ENCODE measurements around the gene ENG.

ENG gene

GRCh38 chr9:127854184-127854806 lies at the start of gene ENG:
ENG (minus strand) TSS chr9:127854658; CDS start chr9:127854355, 303 bp downstream.
- peak within 1 kb of the TSS; percentile 93 for H3K4me3 ChIP-seq (replicated peaks; ENCODE audit: low read depth, low read length)
- DNase-seq (ENCODE audit: extremely low read depth, low read depth): no peak
- TF ChIP-seq CTCF (IDR thresholded peaks at IDR 0.05; ENCODE audit: low read depth, low read length, missing control alignments): no peak

GRCh38 chr9:127903557-127904475 lies 49.4 kb upstream of the ENG start:
- no peak for DNase-seq (ENCODE audit: extremely low read depth, low read depth)
- no peak for TF ChIP-seq CTCF (IDR thresholded peaks at IDR 0.05; ENCODE audit: low read depth, low read length, missing control alignments)
- H3K4me3 ChIP-seq (replicated peaks; ENCODE audit: low read depth, low read length): no peak overlapping the region

- TF ChIP-seq CTCF (IDR thresholded peaks at IDR 0.05; ENCODE audit: low read depth, low read length, missing control alignments): no peak
- no peak for DNase-seq (ENCODE audit: extremely low read depth, low read depth)
- peak within 1 kb of the TSS; percentile 93 for H3K4me3 ChIP-seq (replicated peaks; ENCODE audit: low read depth, low read length)
These were observed 44.9 kb upstream of the ENG start, which contains the start of gene ST6GALNAC6 for GRCh38 chr9:127899128-127899943. ST6GALNAC6 (minus strand) TSS chr9:127899603; CDS start chr9:127897981, 1,622 bp downstream.

DNA sequence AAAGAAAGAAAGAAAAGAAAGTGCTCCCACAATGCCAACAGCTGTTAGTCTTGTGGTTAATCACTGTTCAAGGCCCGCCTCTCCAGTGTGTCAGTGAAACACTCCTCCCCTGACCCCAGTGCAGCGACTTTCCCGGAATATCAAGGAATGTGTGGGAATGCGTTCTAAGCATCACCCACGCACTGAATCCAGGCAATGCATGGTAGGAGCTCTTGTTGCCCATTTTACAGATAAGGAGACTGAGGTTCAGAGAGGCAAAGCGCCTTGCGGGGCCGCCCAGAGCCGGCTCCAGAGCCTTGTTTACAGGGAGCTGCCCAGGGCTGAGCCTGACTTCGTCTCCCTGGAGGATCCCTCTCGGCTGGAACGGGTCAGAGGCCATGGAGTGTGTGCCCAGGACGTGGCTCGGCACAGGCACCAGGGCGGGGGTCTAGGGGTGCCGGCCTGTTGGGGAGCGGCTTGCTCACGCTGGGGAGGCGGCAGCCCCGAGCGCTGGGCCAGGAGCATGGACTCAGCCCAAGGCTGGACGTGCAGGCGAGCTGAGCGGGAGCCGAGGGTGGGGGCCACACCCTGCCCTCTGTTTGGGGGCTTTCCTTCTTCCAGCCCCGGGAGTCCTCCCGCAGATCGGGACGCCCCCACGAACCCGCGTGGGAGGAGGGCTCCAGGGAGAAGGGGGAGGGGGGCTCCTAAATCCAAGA lies 44.1 kb upstream of the ENG start:
- no peak for DNase-seq (ENCODE audit: extremely low read depth, low read depth)
- no peak for TF ChIP-seq CTCF (IDR thresholded peaks at IDR 0.05; ENCODE audit: low read depth, low read length, missing control alignments)

GRCh38 chr9:127897193-127897692 lies 42.8 kb upstream of the ENG start:
- peak overlapping the region; percentile 93 for H3K4me3 ChIP-seq (replicated peaks; ENCODE audit: low read depth, low read length)
- DNase-seq (ENCODE audit: extremely low read depth, low read depth): no peak

More for the DNA sequence above, 44.1 kb upstream of the ENG start:
- H3K4me3 ChIP-seq (replicated peaks; ENCODE audit: low read depth, low read length): peak overlapping the region; percentile 93

More at GRCh38 chr9:127897193-127897692, 42.8 kb upstream of the ENG start:
- TF ChIP-seq CTCF (IDR thresholded peaks at IDR 0.05; ENCODE audit: low read depth, low read length, missing control alignments): no peak
